Measurements from ENCODE around the gene COL9A1.

The COL9A1 gene

DNA sequence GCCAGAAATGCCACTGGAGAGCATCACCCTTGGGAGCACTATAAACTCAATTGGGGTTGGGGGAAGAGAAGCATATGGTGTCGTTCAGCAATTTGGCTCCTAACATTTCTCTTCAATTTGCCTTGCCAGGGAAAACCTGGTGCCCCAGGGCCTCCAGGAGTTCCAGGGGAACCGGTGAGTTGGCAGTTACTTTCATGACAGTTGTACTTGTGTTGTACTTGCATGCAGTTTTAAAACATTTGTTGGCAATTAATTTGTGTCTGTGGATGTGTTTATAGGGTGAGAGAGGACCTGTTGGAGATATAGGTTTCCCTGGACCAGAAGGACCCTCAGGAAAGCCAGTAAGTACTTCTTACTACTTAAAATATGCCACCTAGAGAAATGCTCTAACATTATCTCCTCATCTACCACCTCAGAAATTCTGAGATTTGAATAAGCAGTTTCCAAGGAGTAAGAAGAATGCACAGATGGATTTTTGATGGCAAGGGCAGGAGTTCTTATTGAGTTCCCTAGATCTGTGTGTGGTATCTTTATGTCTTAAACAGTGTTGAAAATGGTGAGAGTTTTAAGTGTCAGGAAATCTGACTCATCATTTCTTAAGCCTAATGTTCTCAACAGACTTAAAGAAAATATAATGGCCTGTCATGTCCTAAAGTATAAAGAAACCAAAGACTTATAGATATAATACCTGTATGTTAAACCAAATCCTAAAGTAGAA, 122.5 kb downstream of the COL9A1 start:
- no peak overlapping the region for H3K27ac ChIP-seq
- no peaks in the 10 kb centered on the region for H3K4me1 ChIP-seq
- no peak for TF ChIP-seq CTCF (IDR thresholded peaks at IDR 0.05)
- H3K4me2 ChIP-seq (ENCODE audit: low read length) = no peak overlapping the region
- no peak overlapping the region for H3K9ac ChIP-seq
- no peaks in the 10 kb centered on the region for H3K79me2 ChIP-seq
- H3K27me3 ChIP-seq (ENCODE audit: control insufficient read depth, insufficient read depth, low read length) = no peaks in the 10 kb centered on the region
- H3K36me3 ChIP-seq (ENCODE audit: control insufficient read depth, insufficient read depth, low read length) = no peaks in the 10 kb centered on the region
- H3K4me3 ChIP-seq (ENCODE audit: low read depth, low read length) = no peak overlapping the region
- H2AFZ ChIP-seq = no peak overlapping the region
- H3K9me3 ChIP-seq (ENCODE audit: control insufficient read depth, low read length) = no peaks in the 10 kb centered on the region

DNA sequence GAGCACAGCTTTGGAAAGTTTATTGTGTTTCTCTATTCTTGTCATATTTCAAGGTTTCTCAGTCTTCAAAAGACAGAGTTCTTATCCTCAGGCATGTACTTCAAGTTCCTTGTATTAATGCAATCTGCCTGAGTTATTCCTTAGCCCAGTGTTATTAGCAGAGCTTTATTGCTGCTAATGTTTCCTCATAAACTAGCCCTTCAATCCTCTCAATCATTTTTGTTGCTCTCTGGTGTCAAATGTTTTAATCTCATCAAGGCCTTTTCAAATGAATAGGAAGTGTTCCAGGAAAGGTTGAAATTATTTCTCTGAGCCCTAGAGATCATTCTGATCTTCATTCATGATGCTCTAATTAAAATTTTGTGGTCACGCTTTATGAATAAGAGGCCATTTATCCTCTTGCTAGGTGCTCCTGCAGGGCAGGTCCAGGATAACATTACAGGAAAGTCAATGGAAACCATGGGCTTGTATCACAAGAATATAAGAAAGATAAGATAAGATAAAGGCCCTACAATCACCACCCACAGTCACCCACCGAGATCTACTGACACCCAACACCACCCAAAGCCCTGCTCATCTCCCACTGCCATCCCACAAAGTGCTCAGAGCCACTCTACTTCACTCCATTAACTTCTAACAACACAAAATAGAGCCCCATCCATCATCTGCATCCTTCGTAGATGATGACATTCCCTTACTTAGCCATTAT, 125.9 kb downstream of the COL9A1 start:
- H3K79me2 ChIP-seq = no peaks in the 10 kb centered on the region
- H3K9ac ChIP-seq = no peak overlapping the region
- H3K4me2 ChIP-seq (ENCODE audit: low read length) = no peak overlapping the region
- no peak overlapping the region for H3K27ac ChIP-seq
- H3K4me3 ChIP-seq (ENCODE audit: low read depth, low read length) = no peak overlapping the region
- no peaks in the 10 kb centered on the region for H3K27me3 ChIP-seq (ENCODE audit: control insufficient read depth, insufficient read depth, low read length)
- no peaks in the 10 kb centered on the region for H3K9me3 ChIP-seq (ENCODE audit: control insufficient read depth, low read length)
- H2AFZ ChIP-seq = no peak overlapping the region
- no peaks in the 10 kb centered on the region for H3K36me3 ChIP-seq (ENCODE audit: control insufficient read depth, insufficient read depth, low read length)
- TF ChIP-seq CTCF (IDR thresholded peaks at IDR 0.05) = no peak
- H3K4me1 ChIP-seq = no peaks in the 10 kb centered on the region

- no peak overlapping the region for H3K4me3 ChIP-seq (ENCODE audit: low read depth, low read length)
- no peaks in the 10 kb centered on the region for H3K27me3 ChIP-seq (ENCODE audit: control insufficient read depth, insufficient read depth, low read length)
- no peaks in the 10 kb centered on the region for H3K9me3 ChIP-seq (ENCODE audit: control insufficient read depth, low read length)
- no peaks in the 10 kb centered on the region for H3K4me1 ChIP-seq
- no peak for TF ChIP-seq CTCF (IDR thresholded peaks at IDR 0.05)
- H2AFZ ChIP-seq = no peak overlapping the region
- no peak overlapping the region for H3K9ac ChIP-seq
- H3K27ac ChIP-seq = no peak overlapping the region
- H3K79me2 ChIP-seq = no peaks in the 10 kb centered on the region
- no peaks in the 10 kb centered on the region for H3K36me3 ChIP-seq (ENCODE audit: control insufficient read depth, insufficient read depth, low read length)
- no peak overlapping the region for H3K4me2 ChIP-seq (ENCODE audit: low read length)
Measured at GRCh38 chr6:70175770-70176169, 127.1 kb downstream of the COL9A1 start.

- Histone ChIP-seq H3K4me2 (ENCODE audit: low read length) (no peak overlapping the region), H3K27me3 (ENCODE audit: control insufficient read depth, insufficient read depth, low read length) (no peaks in the 10 kb centered on the region), H3K4me1 (no peaks in the 10 kb centered on the region), H3K9ac (no peak overlapping the region), H2AFZ (no peak overlapping the region), H3K27ac (no peak overlapping the region), H3K4me3 (ENCODE audit: low read depth, low read length) (no peak overlapping the region), H3K36me3 (ENCODE audit: control insufficient read depth, insufficient read depth, low read length) (no peaks in the 10 kb centered on the region), H3K79me2 (no peaks in the 10 kb centered on the region), H3K9me3 (ENCODE audit: control insufficient read depth, low read length) (no peaks in the 10 kb centered on the region)
- no peak for TF ChIP-seq CTCF (IDR thresholded peaks at IDR 0.05)
Measured at GRCh38 chr6:70172252-70172651, 130.6 kb downstream of the COL9A1 start.
